GM21447 (cell line): ENCODE results near the gene MPZL2.

Experiments
- ATAC-seq: cut with Tn5 transposase; IDR thresholded peaks from one replicate; pipeline ENCODE4 v1.9.1; 2021; ENCODE audit not compliant: unreplicated experiment

MPZL2 gene

DNA sequence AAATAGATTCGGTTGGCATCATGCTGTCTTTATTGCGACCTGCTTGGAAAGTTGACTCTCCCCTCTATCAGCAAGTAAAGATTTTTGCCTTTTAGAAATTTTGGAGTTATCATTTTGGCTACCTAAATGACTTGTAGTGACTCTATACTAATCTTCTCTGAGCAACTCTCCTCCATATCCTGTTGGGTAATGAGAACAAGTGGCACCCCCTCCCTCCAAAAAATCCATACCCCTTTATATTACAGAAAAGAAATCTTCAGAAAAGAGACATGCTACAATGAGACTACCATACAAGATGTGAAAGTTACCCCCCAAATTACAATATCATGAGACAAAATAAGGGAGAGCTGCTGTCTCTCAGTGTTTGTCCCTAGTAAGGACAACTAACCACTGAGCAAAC lies 40.5 kb downstream of the MPZL2 start:
- no peak for ATAC-seq

DNA sequence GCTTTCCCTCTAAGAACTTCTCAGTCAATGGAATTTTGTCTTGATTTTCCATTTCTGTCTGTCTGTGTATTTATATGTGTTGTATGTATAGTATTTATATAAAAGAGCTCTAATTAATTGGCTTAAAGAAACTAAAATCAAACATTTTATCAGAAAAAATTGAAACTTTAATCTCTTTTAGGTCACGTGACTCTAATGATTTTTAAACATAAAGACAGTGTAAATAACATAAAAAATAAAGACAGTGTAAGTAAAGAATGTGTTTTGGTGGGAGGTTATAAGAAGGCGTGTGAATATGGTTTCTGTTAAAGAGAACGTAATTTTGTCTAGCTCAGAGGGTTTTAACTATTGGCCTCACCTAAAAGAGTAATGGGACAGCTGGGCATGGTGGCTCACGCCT lies 41.7 kb downstream of the MPZL2 start:
- ATAC-seq: no peak

DNA sequence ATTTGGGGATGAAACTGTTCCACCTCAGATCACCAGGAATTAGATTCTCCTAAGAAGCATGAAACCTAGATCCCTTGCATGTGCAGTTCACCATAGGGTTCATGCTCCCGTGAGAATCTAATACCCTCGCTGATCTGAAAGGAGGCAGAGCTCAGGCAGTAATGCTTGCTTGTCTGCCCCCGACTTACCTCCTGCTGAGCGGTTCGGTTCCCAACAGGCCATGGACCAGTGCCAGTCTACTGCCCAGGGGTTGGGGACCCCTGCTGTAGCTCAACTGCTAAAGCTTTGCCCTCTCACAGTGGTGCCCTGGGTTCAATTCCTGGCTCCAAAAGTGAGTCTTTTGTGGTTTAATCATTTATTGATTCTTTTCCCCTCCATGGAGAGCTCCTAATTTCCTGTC lies 42.7 kb downstream of the MPZL2 start:
- no peak for ATAC-seq

DNA sequence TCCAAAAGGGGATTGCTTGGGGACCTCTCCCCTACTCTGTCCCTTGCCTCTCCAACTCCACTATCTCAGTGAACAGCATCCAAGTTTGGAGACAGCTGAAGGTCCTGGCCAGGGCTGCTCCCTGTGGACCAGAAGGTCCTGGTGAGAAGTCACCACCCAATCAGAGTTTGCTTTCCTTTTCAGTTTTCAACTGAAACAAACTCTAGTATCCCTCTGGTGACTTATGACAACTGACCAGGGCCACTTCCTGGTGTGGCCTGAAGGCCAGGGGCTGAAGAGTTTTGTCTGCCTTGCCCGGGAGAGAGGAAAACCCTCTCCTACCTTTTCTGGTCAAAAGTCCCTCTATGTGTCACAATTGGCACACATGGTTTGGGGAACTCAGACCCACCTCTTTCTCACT lies 44.4 kb downstream of the MPZL2 start:
- no peak for ATAC-seq

DNA sequence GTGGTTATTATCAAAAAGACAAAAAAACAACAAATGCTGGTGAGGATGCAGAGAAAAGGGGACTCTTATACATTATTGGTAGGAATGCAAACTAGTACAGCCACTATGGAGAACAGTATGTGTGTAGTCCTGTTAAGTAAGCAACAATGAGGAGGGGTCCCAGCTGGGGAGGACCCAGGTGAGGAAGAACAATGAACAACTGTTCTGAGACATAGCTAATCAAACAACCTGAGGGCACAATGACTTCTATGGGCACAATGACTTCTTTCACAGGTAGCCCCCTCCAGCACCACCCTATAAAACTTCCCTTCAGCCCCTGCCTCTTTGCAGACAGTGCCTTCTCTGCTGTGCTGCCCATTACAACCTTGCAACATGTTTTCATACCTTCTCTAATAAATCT lies 44.9 kb downstream of the MPZL2 start:
- ATAC-seq: no peak

DNA sequence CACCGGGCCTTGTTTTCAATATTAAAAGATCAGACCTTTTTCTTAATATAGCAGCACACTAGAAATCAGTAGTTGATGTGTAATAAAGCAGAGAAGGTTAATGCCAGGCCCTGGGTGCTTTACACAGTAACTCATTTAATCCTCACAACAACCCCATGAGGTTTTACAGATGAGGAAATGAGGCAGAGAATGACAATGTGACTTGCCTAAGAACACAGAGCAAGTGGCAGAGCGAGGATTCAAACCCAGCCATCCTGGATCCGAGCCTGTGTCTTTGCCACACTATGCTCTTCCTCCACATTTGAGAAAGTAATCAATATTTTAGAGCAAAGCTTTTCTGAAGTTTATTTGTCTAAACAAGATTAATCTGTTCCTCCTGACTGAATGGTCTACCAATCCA lies 46.5 kb downstream of the MPZL2 start:
- no peak for ATAC-seq

DNA sequence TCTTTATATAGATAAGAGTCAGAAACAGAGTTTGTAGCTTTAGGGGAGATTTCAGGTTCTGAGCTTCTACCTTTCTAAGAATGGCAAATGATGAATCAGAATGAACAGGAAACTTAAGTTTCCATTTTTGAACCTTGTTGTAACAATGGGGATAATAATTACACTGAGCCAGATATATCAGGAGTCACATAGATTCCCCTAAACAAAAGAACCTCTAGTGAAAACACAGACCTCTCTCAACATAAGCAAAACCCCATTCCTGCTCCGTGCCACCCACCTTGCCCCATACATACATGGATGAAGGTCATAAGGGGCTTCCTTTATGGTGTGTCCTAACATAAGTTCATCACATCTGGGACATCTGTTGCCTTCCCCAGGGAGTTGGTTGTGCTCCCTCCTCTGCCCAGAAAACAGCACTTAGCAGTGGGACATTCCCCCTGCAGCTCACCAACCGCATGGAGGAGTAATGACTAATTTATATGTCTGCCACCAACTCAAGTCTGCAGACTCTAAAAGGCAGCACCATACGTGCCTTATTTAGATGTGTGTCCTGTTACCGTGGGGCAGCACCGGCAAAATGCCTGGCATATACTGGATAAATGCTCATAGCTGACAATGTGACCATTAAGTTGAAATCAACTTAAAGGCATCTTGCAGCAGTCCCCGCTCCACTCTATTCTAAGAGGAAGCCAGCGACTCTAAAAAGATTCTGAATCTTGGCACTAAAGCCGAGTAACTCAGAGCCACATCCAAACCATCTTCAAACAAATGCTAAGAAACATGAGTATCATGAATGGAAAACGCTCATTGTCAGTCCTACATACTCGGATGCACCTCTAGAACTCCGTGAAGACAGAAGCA lies 47.2 kb downstream of the MPZL2 start:
- ATAC-seq: peak; percentile 47

DNA sequence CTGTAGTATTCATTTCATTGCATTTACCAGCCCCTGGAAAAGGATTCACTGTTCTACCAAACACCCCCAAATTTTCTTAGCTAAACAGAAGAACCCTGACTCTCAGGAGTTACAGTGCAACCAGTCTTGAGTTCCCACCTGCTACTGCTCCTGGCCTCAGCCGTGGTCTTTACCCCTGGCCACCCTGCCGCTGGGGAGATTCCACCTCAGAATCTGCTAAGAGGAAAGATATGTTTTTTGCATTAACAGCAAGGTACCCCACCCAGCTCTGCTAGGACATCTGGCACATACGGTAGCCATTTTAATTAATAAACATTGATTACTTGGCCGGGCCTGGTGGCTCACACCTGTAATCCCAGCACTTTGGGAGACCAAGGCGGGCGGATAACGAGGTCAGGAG lies 48.3 kb downstream of the MPZL2 start:
- ATAC-seq: no peak

DNA sequence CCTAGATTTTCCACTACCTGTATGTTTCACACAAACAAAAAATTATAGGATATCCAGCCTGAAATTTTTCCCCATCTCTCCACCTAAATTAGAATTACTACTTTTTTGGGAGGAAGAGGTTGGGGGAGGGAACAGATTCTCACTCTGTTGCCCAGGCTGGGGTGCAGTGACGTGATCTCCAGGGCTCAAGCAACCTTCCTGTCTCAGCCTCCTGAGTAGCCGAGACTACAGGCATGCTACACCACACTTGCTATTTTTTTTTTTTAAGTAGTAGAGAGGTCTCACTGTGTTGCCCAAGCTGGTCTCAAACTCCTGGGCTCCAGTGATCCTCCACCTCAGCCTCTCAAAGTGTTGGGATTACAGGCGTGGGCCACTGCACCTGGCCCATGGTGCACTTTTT lies 48.8 kb downstream of the MPZL2 start:
- no peak for ATAC-seq

DNA sequence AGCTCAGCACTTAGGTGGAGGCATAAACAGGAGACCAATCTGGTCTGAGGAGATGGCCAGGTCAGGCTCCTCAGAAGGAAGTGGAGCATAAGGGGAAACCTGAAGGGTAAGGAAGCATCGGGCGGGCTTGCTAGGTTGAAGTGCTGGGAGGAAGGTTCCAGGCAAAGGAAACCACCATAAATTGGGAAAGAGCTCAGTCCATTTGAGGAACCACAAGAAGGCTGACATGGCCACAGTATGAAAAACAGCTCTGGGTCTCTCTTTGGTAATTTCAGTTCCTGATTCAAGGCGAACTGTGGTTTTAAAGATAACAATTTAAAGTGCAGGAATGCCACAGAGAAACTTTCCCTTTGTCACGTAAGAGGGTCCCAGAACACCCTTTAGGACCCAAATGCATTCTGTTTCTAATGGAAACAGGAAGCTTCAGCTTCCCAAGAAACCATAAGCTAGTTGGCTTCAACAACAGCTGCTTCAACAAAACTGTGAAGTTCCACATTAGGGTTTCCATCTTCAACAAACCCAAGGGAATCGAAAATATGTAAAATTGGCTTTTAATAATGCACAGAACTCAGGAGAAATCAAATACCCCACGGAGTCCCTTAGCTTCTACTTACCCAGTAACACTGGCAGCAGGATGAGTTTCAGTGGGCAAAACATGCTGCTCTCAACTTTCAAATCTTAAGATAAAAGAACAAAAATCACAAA lies 49.7 kb downstream of the MPZL2 start:
- no peak for ATAC-seq

DNA sequence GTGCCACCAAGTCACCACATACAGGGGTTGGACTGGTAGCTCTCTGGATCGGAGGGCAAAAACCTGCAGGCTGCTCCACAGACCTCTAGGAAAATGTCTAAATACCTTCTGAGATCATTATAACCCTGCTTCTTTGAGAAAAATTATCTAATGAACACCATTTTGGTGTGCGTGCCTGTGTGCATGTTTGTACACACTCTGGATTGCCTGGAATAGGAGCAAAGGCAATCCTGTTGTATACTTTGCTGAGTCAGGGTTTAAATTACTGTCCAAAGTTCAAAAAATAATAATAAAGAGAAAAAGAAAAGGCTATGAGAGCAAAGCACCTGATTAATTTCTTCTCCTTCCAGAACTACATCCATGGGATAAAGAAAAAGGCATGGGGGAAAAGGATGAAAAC lies 50.3 kb downstream of the MPZL2 start:
- ATAC-seq: no peak

DNA sequence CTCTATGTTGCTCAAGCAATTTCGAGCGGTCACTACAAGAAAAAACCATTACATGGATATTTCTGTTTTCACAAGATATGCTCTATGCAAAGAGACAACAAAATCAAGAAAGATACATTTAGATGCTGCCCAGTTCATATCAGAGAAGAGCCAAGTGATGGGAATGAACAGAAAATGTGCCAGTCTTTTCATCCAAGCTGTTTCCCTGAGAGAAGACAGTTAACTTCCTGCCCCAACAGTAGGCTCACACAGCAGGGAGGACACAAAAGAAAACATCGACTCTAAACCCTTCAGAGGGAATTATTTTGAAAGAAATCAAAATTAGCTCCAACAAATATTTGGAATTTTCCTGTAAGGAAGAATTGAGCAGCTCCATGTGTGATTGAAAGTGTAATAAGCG lies 50.9 kb downstream of the MPZL2 start:
- no peak for ATAC-seq

DNA sequence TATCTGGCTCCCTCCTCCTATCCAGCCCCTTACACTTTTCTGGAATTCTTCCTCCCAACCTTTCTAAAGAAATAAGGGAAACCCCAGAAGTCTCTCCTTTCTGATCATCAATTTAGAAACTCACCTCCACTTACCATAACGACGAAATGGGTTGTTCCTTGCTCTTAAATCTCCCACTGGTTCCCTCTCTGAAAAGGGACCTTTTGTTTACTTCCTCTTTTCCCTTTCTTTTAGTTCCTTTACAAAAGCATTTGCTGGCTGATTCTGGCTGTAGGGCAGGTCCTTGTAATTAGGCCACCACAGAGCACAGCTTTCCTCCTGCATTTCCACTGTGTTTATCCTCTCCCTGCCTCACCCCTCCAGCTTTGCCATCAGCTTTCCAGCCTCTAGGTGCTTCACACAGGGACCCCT lies 51.3 kb downstream of the MPZL2 start:
- ATAC-seq: no peak

DNA sequence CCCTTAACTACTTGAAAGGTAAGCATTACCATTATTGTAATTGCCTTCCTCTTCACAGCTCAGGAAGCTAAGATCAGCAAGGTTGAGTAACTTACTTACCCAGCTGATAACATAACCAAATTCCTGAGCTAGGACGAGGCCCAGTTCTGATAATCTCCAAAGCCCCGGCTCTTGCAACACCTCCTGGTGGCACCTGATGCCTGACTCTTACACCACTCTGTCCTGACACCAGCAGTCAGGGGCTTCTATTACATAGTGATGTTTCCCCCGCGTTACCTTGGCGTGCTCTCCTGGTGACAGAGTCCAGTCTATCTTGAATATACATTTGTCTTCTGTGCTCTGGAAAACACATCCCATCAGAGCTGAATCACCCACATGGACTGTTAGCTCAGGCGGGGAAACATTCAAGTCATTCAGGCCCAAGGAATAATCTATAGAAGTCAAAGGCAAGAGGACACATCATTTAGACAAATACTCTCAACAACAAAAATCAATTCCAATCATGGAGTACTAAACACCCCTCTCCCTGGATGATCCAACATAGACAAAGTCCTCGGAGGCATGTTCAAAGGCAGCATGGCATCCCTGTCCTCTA lies 51.9 kb downstream of the MPZL2 start:
- ATAC-seq: no peak

DNA sequence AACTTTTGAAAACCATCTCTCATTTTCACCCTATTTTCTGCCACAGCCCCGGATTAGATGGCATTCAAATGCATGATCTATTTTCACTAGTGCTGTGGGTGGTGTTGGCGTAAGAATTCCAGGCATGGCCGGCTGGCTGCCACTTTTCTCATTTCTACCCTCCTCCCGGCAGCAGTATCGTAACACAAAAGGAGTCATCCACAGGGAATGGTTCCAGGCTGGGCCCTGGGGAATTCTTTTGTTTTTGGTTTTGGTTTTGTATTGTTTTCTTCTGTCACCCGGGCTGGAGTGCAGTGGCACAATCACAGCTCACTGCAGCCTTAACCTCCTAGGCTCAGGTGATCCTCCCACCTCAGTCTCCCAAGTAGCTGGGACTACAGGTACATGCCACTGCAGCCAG lies 53.1 kb downstream of the MPZL2 start:
- ATAC-seq: no peak

DNA sequence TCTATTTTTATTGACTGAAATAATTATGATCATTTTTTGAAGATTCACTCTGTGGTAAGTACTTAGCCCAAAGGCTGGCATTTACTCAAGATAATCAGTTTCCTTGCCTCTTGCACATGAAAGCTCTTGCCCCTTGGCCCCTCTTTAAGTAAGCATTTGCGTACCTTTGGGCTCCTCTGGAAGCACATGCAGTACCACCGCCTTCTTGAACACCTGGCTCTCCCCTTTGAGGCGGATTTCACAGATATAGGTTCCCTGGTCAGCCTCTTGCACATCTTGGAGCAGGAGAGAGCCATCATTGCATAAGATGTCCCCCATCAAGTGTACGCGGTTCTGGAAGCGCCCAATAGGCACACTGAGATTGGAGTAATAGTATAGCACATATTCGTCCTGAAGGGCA lies 53.8 kb downstream of the MPZL2 start:
- ATAC-seq: no peak

DNA sequence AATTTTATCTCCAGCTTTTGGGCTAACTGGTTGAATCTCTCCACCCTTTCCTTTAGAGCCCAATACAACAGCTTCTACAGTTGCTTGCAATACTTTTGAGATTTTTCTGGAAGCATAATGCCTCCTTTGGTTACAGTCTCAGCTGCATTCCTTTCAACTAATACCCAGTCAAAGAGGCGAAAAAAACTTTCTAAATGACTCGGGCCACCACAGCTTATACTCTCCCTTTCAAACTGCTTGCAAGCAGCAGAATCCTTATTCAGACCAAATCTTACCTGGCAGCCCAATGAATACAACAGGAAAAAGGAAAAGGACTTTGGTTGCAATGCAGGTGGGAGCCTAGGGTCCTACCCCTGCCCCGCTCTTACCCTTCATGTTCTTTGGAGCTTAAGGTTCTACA lies 55.1 kb downstream of the MPZL2 start:
- no peak for ATAC-seq

DNA sequence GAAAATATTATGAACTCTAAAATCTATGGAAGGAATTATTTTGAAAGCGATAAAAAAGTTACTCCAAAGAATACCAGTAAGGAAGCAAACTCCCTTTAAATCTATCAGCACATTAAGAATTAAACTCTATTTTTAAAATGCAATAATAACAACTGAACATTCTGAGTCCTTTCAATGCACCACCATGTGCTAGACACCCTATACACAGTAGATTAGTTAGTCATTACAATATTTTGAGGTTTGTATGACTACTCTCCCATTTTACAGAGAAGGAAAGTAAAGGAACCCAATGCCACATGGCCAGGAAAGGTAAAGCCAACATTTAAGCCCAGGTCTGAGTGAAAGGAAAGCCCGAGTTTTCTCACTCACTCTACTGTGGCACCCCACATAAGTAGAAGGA lies 57.0 kb downstream of the MPZL2 start:
- ATAC-seq: no peak

DNA sequence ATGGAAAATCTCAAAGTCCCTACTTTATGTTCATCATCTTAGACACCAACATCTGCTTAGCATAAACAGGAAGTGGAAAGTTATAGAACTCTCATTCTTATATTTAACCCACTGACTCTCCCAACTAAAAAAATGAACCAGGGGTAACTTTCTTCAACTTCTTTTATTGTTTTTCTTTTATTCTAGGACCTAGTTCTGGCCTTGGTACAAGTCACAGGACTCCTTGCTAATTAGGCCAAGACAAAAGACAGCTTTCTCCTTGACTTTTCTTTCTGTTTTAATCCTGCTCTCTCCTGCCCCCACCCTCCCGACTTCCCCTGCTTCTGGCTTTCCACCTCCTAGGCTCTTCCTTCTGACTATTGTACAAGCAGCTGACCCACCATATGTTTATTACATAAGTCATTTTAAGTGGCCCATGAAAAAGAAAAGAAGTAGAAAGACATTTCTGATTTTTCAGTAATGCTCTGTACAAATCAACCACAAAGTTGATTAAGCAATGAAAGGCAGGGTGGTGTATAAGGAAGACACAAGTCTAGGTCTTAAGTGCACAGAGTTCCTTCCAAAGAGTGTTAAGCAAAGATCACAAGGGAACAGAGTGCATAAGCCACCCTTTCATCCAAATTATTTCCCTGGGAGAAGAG lies 57.6 kb downstream of the MPZL2 start:
- no peak for ATAC-seq

DNA sequence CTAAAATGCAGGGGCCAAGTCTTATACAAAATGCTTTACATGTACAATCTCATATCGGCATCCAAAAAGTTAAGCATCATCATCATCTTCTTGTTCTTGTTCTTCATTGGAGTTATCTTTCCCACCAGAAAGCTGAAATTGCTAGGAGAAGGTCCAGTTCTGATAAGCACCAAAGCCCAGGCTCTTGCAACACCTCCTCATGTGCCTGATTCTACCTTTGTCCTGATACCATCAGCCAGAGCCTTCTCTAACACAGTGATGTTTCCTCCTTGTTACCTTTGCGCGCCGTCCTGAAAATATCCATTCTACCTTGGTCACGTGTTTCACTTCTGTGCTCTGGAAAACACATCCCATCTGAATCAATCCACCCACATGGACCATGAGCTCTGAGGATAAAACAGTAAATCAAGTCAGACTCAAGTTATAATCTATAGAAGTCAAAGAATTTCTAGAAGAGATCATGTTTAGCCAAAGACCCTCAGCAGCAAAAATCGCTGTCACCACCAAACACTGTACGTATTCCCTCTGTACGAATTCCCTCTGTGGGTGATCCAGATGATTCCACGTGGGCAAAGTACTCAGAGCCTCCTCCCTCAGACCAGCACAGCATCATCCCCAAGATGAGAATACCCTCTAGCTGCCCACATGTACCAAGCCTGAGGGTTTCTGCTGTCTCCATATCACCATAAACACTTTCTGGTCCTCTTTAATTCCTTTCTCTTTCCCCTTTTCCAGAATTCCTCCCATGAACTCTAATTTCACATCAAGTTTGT lies 58.3 kb downstream of the MPZL2 start:
- no peak for ATAC-seq
